GM21381 (cell line): ENCODE measurements around the gene AQP9.

ENCODE experiments used
- ATAC-seq: cut with Tn5 transposase; IDR thresholded peaks from one replicate; pipeline ENCODE4 v1.9.1; 2021; ENCODE audit warnings: mild to moderate bottlenecking, moderate library complexity; ENCODE audit not compliant: unreplicated experiment

The AQP9 gene

DNA sequence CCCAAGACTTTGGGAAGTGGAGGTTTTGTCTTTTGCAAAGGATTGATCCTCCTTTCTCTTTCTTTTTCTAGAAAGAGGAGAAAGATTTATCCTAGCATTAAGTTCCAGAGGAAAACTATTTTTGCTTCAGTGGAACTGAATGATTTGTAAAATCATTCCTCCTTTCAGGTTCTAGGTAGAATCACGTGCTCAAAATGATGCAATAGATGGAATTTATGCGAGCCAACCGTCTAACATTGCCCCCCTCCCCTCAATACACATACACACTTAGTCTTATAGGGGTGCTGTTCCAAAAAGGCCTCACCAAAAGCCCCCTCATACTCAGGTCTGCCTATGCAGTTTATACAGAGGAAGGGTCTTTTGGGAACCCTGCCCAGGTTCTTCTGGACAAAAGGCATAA, 85.3 kb downstream of the AQP9 start:
- ATAC-seq: no peak

DNA sequence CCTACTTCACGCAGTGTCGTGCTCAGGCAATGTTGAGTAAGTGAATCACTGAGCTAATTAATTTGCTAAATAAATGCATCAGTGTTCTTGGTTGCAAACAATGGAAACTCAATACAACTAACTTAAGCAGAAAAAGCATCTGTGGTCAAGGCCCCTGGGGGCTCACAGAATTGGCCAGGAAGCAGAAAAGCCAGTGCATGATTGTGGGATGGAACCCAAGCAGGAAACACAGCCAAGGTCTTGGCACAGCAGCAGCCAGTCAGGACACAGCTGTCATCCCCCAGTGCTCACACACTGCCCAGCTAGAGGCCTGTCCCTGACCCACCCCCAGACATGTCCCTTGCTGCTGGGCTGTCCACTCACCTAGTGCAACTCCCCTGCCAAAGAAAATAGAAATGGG, 85.9 kb downstream of the AQP9 start:
- ATAC-seq: no peak

DNA sequence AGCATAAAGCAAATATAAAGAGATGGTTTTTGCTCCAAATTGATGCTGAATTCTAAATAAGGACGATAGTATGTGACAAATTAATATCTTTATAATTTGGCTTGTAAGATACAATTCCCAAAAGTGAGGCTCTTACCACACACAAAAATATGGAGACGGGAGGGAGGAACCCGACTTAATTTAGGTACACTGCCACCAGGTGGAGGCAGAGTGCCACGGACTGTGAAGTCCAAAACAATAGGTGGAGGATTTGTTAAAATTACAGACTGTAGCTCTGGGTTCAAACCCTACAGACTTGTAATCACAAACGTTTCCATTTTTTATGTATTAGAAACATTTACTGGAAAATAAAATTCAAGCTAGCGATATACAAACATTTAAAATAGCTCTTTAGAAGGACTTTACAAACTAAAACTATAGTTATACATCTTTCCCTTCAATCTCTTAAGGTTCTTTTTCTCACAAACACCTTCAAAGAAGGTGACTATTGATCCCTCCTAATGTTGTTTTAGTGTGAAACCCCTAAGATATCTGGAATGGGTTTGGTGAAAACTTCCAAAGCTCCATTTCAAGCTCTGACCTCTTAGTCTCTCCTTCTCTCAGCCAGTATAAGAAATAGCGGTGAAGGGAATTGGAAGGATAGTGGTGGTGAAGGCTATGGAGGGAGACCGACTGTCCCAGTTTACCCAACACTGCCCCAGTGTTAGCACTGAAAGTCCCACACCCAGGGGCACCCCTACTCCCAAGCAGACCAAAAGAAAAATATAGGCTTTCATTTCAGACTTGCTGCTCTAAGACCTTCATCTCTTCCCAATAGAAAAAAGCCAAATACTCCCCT, 89.7 kb downstream of the AQP9 start:
- no peak for ATAC-seq

DNA sequence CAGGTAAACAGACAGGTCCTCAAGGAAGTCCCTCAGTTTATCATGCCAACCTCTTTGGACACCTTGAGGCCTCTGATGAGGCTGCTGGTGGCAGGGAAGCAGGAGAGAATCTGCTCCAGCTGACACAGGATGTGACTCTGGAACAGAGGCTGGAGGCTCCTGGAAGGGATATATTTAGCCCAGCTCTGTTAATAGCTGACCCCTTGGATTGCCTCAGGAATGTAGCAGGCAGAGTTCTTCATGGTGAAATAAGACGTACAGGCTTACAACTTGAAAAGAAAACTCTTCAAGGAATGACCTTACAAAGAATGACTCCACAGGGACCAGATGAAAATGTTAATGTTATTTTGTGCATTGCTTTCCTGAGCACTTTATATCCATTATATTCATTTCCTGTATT, 90.5 kb downstream of the AQP9 start:
- ATAC-seq: no peak

DNA sequence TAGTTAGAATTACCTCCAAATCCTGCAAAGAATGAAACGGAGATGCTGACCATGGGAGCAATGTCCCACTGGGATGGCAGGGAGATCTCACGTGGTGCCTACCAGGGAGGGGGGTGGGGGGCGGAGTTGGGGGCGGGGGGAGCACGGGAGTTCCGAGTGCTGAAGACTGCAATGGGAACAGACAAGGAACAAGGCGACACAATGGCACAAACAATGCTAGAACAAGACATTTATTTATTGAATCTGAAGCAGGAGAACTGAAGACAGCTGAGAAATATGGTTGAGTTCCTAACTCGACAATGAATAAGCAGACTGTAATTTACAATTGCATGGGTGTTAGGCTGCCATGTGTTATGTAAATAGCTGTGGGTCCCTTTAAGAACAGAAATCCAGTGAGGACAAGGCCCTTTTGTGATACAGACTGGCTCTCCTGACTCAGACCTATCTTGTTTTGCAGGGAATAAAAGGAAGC, 91.2 kb downstream of the AQP9 start:
- no peak for ATAC-seq

DNA sequence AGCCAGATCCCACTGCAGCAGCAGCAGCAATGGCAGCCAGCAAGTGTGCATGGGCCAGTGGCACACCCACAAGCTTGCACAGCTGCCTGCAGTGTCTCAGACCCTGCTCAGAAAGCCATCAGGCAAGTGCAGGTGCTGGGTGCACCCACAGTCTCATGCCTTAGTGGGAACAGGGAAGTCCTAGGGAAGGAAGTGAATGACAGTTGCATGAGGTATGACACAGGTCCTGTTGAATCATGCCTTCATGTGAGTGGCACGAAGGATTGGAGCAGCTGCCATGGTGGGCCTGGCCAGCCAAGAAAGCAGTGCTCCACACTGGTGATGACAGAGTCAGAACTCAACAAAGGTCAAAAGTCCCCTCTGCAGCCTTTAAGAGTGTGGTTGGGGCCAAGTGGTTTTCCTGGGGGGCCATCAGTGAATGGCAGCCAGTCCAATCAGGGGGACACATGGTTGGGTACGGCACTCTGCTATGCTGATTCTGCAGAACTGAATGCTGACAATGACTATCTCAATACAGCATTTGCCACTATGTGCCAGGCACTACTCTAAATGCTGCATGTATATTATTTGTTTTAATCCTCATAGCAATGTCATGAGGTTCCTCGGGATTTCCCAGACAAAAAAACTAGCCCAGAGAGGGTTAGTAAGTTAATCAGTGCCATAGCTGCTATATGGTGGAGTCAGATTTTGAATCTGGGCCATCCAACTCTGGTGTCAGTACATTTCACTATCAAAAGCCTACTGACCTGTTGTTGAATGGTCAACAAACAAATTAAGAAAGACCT, 94.3 kb downstream of the AQP9 start:
- no peak for ATAC-seq

DNA sequence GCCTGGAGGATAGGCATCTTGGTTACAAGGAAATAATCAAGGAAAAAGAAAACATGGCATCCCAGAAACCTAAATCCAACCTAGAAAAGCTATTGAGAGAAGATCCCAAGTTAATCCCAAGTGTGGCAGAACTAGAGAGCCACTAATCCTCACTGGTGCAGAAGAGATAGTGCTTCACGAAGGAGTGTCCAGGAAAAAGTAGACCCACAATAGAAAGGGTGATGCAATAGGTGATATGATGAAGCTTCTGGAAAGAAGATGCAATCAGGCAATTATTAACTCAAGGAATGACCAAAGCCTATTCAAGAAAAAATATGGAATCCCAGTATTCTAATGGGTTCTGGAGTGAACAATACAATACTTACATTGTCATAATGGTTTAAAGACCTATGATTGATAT, 95.2 kb downstream of the AQP9 start:
- ATAC-seq: no peak
